Endometrial microvascular endothelial cells (primary cell): ENCODE data around the gene MXRA8. TPM values are rescaled to one million over a fixed set of nuclear protein-coding genes. Genes with fewer than 3 reads are reported as not detected.

Source experiments
- in situ Hi-C: cut with HindIII; loops from 2 replicates; pipeline ENCODE4 v1.10.0; 2017; ENCODE audit warnings: low sequenced_read_pairs, low pct_unique_long_range_greater_than_20kb; ENCODE audit errors: inconsistent ontology term
- total RNA-seq: library from RNA; depleted of rRNA; stranded (reverse); fragments of >200 nt; gene quantifications from one replicate; pipeline ENCODE4 v1.2.3, GENCODE V29; 2015; ENCODE audit errors: inconsistent ontology term

The MXRA8 gene
- total RNA-seq, 1 donor from 2014 or later, result 4.0 TPM

DNA sequence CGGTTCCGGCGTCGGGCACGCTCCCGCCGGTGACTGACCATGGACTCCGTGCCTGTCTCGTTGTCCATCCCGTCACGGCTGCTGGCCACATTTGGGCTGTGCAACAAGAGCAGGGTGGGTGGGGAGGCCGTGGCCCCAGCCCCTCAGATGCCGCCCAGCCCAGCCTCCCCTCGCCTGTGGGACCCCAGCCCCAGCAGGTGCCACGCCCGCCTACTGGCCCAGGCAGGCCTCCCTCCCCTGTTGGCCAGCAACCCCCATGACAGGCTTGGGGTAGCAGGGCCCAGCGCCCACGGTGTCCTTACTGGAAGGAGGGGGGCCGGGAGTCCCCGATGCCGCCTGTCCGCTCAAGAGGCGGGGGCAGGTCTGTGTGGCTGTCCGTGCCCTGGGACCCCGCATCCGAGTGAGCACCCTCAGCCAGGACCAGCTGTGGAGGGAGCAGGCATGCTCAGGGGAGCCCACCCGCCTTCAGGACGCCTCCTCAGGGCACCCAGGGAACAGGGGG lies 16.2 kb downstream of the MXRA8 start:
- in situ Hi-C loops, result no loop called here

DNA sequence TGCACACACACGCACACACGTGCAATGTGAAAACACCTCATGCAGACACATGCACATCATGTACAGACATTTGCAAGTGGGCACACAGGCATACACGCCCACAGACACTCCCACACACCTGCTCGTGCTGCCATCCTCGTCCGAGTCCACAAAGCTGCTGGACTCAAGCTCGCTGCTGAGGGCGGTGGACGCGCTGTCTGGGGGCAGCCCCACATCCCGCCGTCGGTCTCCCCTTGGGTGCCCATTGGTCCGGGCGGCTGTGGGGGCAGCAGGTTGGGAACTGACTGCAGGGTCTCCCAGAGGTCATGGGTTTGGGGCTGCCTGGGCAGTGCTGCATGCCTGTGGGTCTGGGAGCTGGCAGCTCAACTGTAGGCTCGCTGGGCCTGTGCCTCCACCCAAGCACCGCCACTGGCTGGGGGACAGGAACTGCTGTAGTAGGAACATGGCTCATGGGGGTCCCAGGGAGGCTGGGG lies 16.8 kb downstream of the MXRA8 start:
- in situ Hi-C loops, result no loop called here

DNA sequence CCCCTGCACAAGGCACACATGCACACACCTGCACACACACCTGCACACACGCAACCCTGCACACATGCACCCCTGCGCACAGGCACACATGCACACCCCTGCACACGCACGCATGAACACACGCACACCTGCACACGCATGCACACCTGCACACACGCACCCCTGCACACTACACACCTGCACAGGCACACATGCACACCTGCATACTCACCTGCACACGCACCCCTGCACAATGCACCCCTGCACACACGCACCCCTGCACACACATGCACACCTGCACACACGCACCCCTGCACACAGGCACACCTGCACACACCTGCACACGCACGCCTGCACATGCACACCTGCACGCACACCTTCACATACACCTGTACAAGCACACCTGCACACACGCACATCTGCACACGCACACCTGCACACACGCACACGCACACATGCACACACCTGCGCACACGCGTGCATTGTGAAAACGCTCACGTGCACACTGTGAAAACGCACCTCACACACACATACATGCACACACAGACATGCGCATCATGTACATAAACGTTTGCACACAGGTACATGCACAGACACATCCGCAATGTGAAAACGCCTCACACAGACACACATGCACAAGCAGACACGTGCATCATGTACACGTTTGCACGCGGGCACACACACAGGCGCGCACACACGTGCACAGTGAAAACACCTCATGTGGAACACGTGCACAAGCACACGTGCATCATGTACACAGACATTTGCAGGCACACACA lies 17.4 kb downstream of the MXRA8 start:
- in situ Hi-C loops, result no loop called here

DNA sequence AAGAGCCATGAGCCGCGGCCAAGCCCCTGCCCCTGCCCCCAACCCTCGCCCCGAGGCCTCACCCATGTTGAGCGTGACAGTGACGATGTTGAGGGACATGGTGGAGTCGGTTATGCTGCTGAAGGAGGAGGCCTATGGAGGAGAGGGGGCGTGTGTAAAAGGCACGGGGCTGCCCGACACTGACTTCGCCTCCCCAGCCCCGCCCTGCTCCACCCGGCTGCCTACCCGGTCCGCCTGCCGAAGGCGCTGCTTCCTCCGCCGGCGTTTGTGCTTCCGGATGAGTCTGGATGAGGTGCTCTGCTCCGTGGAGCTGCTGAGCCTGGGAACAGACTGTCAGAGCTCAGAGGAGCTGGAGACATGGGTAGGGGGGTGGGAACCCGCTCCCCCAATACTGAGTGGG lies 18.2 kb downstream of the MXRA8 start:
- in situ Hi-C loops, result no loop called here

DNA sequence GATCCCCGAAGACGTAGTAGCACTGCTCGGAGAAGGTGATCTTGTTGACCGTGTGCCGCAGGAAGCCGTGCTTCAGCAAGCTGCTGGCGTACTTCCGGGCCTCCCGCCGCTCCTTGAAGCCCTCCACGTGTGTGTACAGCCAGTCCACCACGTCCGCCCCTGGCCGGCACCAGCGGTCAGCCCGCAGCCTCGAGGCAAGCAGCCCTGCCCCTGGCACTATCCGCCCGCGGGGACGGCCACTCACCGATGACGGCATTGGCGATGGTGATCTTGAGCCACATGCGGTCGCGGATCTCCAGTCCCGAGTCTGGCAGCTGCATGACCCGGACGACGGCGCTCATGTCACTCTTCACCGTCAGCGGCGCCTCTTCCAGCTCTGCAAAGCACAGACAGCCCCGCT lies 20.1 kb downstream of the MXRA8 start:
- in situ Hi-C loops, result no loop called here

DNA sequence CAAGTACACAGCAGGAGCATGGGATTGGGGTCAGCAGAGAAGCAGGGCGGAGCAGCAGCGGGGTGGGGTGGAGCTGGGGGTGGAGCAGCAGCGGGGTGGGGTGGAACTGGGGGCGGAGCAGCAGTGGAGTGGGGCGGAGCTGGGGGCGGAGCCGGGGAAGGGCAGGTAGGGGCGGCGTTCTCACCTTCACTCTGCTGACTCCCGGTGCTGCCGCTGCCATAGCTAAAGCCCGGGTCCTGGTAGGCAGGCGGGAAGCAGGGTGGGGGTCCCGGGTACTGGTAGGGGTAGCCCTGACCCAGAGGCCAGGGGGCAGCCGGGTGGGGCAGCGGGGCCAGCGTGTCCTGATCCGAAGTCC lies 20.6 kb downstream of the MXRA8 start:
- in situ Hi-C loops, result no loop called here

DNA sequence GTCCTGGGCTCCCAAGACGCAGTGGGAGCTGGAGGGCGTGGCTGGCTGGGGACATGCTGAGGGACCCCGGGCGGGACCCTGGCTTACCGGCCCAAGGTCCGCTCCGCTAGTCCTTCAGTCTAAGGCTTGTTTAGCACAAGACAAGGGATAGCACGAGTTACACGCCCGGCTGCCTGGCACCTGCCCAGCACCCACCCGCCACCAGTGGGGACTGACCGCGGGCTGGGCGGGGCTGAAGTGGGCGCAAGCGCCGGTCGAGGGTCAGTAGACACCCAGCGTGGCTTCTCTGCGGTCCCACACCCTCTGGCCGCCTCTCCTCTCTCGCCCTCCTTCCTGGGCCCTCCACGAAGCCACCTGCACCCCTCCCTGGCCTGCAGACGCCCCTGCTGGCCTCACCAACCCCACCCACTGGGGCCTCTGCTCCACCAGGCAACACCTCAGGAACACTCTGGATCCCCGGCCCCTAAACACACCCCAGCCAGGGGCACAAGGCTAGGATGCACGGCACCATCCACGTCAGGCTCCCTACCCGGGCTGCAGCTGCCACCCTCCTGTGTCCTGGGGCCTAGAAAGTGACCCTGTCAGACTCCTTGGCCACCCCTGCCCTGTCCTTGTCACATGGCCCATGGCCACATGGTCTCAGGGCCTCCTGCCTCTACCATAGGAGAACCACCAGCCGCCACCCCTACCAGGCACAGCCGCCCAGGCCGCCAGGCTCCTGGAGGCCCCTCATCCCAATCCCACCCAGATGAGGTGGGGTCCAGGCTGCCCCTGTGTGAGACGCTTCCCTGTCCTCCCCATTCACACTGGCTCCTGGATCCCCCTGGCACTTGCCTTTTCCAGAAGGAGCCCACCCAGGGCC lies 21.2 kb downstream of the MXRA8 start:
- in situ Hi-C loops, result no loop called here

DNA sequence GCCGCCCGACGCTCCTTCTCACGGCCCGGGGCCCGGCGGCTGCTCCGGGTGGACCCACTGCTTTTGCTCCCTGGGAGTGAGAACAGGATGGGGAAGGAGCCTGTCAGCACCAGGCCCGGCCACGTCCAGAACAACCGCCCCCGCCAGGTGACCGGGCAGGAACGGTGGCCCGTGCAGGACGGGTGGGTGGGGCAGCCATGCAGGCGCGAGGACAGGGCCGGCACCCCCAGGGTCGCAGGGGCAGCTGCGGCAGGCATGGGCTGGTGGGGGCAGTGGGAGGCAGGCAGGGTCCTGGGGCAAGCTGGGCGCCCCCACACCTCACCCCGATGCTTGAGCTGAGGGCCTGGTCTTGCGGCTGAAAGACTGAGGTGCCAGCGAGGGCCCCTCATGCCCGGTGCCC lies 21.9 kb downstream of the MXRA8 start:
- in situ Hi-C loops, result no loop called here

DNA sequence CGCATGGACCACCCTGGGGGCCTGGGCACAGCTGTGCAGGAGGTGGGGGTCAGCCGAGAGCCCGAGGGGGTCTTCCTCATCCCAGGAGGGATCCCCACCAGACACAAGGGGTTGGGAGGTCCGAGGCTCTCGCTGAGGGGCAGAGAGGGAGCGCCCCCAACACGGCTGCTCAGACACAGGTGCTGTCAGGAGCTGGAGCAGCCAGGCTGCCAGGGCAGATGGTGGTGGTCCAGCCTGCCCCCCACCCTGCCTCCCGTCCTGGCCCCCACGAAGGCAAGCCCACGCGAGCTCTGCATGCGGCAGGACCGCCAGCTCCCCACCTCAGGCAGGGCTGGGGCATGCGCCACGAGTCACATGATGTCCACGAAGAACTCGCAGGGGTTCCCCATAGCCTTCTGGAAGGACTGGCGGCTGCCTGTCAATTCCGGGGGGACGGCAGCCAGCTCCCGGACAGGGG lies 22.5 kb downstream of the MXRA8 start:
- in situ Hi-C loops, result no loop called here

DNA sequence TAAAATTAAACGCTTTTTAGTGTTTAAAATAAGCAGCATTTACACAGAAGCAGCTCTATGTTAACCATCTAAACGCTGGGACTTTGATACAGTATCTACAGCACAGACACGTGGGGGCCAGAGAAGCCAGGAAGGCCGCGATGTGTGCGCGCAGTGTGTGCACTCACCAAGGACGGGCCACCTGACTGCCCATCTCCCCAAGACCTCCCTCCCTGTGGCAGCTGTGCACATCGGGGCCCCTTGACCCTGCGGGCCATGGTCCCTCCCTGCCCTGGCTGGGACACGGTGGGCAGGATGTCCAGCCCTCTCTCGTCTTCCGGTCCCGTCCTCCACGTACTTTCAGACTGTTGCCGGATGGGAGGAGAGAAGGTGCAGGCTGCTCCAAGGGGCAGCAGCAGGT lies 23.1 kb downstream of the MXRA8 start:
- in situ Hi-C loops, result no loop called here

DNA sequence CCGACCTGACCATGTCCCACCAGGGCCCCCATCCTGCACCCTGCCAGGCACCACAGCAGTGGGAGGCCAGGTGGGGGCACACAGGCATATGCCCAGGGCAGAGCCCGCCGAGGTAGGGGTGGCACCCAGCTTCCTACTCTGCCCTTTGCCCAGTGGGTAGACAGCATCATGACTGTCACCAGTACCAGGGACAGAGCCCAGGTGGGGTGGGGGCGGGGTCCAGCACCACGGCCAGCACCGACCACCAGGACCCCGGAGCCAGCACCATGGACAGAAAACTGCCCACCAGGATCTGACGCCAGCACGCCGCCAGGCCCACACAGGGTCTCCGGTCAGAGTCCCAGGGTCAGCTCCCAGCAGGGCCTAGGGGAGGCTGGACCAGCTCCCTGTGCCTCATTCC lies 23.5 kb downstream of the MXRA8 start:
- in situ Hi-C loops, result no loop called here

DNA sequence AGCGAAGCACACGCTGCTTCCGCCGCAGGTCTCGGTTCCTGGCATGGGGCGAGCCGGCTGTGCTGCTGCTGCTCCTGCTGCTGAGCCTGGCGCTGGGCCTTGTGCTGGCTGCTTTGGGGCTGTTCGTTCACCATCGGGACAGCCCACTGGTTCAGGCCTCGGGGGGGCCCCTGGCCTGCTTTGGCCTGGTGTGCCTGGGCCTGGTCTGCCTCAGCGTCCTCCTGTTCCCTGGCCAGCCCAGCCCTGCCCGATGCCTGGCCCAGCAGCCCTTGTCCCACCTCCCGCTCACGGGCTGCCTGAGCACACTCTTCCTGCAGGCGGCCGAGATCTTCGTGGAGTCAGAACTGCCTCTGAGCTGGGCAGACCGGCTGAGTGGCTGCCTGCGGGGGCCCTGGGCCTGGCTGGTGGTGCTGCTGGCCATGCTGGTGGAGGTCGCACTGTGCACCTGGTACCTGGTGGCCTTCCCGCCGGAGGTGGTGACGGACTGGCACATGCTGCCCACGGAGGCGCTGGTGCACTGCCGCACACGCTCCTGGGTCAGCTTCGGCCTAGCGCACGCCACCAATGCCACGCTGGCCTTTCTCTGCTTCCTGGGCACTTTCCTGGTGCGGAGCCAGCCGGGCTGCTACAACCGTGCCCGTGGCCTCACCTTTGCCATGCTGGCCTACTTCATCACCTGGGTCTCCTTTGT lies 24.7 kb downstream of the MXRA8 start:
- in situ Hi-C loops, result no loop called here

DNA sequence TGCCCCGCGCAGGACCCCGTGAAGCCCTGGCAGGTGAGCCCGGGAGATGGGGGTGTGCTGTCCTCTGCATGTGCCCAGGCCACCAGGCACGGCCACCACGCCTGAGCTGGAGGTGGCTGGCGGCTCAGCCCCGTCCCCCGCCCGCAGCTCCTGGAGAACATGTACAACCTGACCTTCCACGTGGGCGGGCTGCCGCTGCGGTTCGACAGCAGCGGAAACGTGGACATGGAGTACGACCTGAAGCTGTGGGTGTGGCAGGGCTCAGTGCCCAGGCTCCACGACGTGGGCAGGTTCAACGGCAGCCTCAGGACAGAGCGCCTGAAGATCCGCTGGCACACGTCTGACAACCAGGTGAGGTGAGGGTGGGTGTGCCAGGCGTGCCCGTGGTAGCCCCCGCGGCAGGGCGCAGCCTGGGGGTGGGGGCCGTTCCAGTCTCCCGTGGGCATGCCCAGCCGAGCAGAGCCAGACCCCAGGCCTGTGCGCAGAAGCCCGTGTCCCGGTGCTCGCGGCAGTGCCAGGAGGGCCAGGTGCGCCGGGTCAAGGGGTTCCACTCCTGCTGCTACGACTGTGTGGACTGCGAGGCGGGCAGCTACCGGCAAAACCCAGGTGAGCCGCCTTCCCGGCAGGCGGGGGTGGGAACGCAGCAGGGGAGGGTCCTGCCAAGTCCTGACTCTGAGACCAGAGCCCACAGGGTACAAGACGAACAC lies 25.4 kb downstream of the MXRA8 start:
- in situ Hi-C loops, result no loop called here

DNA sequence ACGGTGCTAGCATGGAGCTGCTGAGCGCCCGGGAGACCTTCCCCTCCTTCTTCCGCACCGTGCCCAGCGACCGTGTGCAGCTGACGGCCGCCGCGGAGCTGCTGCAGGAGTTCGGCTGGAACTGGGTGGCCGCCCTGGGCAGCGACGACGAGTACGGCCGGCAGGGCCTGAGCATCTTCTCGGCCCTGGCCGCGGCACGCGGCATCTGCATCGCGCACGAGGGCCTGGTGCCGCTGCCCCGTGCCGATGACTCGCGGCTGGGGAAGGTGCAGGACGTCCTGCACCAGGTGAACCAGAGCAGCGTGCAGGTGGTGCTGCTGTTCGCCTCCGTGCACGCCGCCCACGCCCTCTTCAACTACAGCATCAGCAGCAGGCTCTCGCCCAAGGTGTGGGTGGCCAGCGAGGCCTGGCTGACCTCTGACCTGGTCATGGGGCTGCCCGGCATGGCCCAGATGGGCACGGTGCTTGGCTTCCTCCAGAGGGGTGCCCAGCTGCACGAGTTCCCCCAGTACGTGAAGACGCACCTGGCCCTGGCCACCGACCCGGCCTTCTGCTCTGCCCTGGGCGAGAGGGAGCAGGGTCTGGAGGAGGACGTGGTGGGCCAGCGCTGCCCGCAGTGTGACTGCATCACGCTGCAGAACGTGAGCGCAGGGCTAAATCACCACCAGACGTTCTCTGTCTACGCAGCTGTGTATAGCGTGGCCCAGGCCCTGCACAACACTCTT lies 26.2 kb downstream of the MXRA8 start:
- in situ Hi-C loops, result no loop called here

DNA sequence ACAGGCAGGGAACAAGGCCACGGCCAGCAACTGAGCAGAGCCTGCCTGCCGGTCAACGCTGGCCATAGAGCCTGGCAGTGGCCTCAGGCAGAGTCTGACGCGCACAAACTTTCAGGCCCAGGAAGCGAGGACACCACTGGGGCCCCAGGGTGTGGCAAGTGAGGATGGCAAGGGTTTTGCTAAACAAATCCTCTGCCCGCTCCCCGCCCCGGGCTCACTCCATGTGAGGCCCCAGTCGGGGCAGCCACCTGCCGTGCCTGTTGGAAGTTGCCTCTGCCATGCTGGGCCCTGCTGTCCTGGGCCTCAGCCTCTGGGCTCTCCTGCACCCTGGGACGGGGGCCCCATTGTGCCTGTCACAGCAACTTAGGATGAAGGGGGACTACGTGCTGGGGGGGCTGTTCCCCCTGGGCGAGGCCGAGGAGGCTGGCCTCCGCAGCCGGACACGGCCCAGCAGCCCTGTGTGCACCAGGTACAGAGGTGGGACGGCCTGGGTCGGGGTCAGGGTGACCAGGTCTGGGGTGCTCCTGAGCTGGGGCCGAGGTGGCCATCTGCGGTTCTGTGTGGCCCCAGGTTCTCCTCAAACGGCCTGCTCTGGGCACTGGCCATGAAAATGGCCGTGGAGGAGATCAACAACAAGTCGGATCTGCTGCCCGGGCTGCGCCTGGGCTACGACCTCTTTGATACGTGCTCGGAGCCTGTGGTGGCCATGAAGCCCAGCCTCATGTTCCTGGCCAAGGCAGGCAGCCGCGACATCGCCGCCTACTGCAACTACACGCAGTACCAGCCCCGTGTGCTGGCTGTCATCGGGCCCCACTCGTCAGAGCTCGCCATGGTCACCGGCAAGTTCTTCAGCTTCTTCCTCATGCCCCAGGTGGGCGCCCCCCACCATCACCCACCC lies 27.0 kb downstream of the MXRA8 start, which contains the start of gene TAS1R3:
TSS of gene TAS1R3 (plus strand) at position 213 of the 898 bp plus-strand sequence. CDS start at position 279, 66 bp downstream.
- in situ Hi-C loops, result no loop called here

DNA sequence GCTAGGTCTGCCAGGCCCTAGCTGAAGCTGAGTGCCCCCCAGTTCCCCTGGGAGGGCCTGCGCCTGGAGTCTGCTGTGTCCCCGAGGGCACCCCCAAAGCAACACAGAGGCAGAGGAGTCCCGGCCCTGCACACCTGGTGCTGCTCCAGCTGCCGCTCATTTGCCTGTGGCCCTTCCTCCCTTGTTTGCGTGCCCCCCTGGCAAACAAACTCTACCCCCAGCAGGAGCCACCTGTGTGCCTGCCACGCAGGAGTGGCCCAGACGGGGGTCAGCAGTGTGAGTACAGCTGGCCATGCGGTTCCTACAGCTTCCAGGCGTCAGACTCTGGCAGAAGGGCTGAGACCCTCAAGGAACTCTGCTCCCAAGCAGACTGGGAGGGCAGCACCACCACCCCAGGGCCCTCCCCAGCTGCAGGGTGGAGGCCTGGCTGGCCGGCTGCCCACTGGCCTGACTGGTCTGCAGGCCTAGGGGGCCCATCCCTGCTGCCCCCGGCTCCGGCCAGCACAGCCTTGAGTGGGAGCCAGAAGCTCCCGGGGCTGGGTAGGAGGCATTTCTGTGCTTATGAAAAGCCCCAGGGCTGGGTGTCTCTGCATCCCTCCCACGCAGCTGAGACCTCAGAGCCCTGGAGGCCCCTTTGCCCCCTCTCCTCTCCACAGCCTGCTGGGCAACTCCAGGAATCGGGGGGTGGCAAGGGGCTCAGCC lies 27.8 kb downstream of the MXRA8 start:
- in situ Hi-C loops, result no loop called here
